C4-2B (cell line): ENCODE measurements around the gene BIN2.

Source experiments
- H3K27ac ChIP-seq: fragments of 450-650 bp; 2 replicates; pipeline ENCODE4 v1.5.1; 2017
- CTCF ChIP-seq: fragments of 450-650 bp; conservative IDR thresholded peaks from 2 replicates; pipeline ENCODE4 v1.5.1; 2017; ENCODE audit warnings: mild to moderate bottlenecking
- ZFX ChIP-seq: fragments of 450-650 bp; IDR thresholded peaks from 2 replicates; pipeline ENCODE4 v1.6.1; 2017

The BIN2 gene

DNA sequence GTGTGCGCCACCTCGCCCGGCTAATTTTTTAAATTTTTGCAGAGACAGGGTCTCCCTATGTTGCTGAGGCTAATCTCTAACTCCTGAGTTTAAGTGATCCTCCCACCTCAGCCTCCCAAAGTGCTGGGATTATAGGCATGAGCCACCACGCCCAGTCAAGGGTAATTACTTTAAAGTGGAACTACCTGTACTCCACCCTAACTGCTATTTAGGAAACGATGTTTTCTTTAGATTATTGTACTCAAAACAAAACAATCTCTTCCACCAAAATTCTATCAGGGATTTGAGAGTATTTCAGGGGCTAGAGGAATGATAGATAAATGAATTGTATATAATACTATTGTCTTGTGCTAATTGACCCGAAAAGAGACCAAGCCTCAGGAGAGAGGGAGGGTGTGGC lies 9.6 kb upstream of the BIN2 start:
- TF ChIP-seq CTCF, result no peak
- TF ChIP-seq ZFX, result no peak
- no peak overlapping the region for H3K27ac ChIP-seq

GRCh38 chr12:51330186-51330585 lies 6.2 kb upstream of the BIN2 start:
- H3K27ac ChIP-seq, result no peak overlapping the region
- TF ChIP-seq CTCF (no peak), ZFX (no peak)

DNA sequence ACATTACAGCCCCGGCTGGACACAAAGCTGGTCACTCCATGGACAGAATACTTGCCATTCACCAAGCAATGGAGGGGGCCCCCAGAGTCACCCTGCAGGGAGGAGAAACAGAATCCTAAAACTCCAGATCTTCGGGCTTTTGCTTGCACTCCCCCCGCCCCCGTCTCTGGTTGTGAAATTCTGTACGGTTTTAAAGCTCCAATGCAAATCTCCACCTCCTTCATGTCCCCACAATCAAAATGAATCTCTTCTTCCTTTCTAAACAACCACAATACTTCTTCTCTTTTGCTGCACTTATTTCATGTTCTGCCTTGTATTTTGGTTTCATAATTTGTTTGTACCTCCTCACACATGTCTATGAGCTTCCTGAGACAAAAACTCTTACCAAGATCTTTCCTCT lies 5.8 kb upstream of the BIN2 start:
- H3K27ac ChIP-seq, result no peak overlapping the region
- no peak for TF ChIP-seq CTCF
- no peak for TF ChIP-seq ZFX

DNA sequence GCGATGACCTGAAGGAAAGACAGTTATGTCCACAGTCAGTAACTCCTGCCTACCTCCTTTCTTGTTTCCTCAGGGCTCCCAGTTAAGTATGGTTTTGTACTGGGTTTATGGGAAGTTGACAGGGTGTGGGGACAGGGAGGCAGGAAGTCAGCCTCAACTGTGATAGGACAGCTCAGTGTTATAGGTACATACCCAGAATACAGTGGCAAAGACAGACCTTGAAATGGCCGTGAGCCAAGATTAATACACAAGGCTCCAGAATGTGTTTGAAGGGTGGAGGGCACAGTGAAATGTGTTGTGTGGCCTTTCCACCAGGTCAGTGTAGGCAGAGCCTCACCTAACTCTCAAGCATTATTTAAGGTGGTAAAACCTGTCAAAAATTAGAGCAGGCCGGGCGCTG lies 4.6 kb upstream of the BIN2 start:
- no peak overlapping the region for H3K27ac ChIP-seq
- TF ChIP-seq ZFX (no peak), CTCF (no peak)

DNA sequence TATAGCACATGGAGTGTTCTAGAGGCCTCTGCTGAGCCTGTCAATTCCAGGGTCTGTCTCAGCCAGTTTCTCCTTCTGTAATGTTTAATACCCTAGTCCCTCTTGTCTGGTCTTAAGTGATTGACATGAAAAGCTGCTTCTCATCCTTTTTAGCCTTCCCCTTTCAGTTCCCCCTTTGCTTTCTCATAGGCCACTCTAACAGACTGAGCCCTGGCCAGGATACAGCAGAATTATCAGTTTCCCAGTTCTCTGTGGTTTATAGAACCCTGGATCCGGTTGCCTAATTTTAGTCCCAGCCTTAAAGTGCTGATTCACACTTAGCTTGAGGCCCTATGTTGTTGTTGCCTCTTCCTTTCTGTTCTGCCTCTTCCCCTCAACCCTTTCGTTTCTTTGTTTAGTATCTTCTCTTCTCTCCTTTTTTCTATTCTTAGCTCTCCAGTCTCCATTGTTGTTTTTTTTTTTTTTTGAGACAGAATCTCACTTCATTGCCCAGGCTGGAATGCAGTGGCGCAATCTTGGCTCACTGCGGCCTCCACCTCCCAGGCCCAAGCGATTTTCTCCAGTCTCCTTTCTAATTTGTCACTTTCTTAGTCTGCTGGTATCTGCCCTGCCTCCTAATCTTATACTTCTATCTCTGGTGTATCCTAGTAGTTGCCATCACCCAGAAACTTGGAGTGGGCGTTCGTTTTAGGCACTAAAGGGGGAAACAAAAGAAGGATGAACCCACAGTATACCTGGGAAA lies 2.9 kb upstream of the BIN2 start:
- TF ChIP-seq CTCF (no peak), ZFX (no peak)
- H3K27ac ChIP-seq, result no peak overlapping the region

GRCh38 chr12:51324953-51325352 lies 979 bp upstream of the BIN2 start:
- TF ChIP-seq ZFX, result no peak
- TF ChIP-seq CTCF, result no peak
- no peak overlapping the region for H3K27ac ChIP-seq

DNA sequence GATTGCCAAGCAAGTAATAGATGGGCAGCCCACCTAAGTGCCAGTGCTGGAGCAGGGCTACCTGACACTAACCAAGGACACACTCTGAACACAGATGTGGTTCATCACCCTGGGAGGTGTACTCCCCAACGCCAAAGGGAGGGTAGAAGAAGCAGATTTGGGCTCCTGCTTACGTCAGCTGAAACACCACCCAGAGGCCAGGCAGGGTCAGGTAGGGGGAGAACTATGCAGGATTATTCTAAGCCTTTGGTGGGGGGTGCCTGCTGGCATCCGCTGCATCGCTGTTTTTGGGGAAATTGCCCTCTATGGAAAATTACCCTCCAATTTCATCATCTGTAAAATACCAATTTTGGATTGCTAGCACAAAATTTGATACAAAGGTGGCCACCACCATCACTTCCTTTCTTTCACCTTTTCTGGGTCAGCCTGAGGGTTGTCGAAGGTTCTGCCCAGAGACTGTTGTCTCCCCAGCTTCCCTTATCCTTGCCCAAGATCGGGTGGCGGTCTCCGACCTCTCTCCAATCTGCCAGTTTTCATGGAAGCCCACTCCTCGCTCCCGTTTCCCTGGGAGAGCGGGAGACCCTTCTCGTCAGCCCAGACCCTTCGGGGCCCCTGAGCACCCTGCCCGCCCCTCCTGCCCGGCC lies 535 bp downstream of the BIN2 start:
- TF ChIP-seq ZFX, result no peak
- TF ChIP-seq CTCF, result no peak
- no peak overlapping the region for H3K27ac ChIP-seq
